ENCODE measurements around the gene AICDA. TPM values are rescaled to one million over a fixed set of nuclear protein-coding genes. Genes with fewer than 3 reads are reported as not detected.

The AICDA gene
- total and polyA plus RNA-seq, 4 donors = 0.28 TPM; not detected in 3

DNA sequence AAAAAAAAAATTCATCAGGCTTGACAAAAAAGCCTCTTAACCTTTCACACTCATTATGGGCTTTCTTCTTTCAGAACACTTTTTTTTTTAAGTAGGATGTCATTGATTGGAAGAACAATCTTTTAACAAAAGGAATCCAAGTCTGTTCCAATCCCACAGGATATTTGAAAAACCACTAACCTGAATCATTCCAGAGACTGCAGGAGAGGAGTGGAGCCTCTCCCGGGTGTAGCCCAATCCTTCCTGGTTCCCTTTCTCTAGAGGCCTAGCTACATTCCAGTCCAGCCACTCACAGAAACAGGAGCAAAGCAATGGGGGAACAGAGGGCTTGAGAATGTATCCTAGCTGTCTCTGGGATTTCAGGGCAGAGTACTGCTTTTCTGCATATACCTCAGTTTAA is 45.7 kb upstream of the AICDA start:
- Histone ChIP-seq H3K27me3 (ENCODE audit: control insufficient read depth in 4 of 4, insufficient read depth in 4 of 4, low read length in 3 of 4) (no peaks in the 10 kb centered on the region), H3K4me3 (ENCODE audit: low read depth in 1 of 3, low read length in 3 of 3) (no peak overlapping the region), H3K9me3 (ENCODE audit: control insufficient read depth in 4 of 4, low read length in 3 of 4) (no peaks in the 10 kb centered on the region), H3K36me3 (ENCODE audit: control insufficient read depth in 4 of 4, insufficient read depth in 3 of 4, low read depth in 1 of 4, low read length in 3 of 4) (no peaks in the 10 kb centered on the region), H3K4me1 (ENCODE audit: control insufficient read depth in 4 of 4, insufficient read depth in 4 of 4, low read length in 3 of 4) (no peaks in the 10 kb centered on the region), H3K27ac (ENCODE audit: low read depth in 1 of 2, low read length in 2 of 2) (no peak overlapping the region), H3K9ac (ENCODE audit: low read depth in 1 of 2, low read length in 2 of 2) (no peak overlapping the region)
- TF ChIP-seq NR2F2 (IDR thresholded peaks at IDR 0.05) (no peak), HNF4A (conservative IDR thresholded peaks at IDR 0.05) (no peak), TAF1 (conservative IDR thresholded peaks at IDR 0.05) (no peak), HNF4G (IDR thresholded peaks at IDR 0.05) (no peak), YY1 (IDR thresholded peaks at IDR 0.05) (no peak), RXRA (IDR thresholded peaks at IDR 0.05) (no peak), GABPA (IDR thresholded peaks at IDR 0.05 in 1 of 2, conservative IDR thresholded peaks at IDR 0.05 in 1 of 2) (no peak), SP1 (IDR thresholded peaks at IDR 0.05) (no peak), FOXA2 (IDR thresholded peaks at IDR 0.05) (no peak), RAD21 (IDR thresholded peaks at IDR 0.05) (no peak), JUND (IDR thresholded peaks at IDR 0.05) (no peak), FOXA1 (IDR thresholded peaks at IDR 0.05) (no peak), EGR1 (IDR thresholded peaks at IDR 0.05; ENCODE audit: low read depth in 2 of 2) (no peak)
- TF ChIP-seq, protein P1, sequence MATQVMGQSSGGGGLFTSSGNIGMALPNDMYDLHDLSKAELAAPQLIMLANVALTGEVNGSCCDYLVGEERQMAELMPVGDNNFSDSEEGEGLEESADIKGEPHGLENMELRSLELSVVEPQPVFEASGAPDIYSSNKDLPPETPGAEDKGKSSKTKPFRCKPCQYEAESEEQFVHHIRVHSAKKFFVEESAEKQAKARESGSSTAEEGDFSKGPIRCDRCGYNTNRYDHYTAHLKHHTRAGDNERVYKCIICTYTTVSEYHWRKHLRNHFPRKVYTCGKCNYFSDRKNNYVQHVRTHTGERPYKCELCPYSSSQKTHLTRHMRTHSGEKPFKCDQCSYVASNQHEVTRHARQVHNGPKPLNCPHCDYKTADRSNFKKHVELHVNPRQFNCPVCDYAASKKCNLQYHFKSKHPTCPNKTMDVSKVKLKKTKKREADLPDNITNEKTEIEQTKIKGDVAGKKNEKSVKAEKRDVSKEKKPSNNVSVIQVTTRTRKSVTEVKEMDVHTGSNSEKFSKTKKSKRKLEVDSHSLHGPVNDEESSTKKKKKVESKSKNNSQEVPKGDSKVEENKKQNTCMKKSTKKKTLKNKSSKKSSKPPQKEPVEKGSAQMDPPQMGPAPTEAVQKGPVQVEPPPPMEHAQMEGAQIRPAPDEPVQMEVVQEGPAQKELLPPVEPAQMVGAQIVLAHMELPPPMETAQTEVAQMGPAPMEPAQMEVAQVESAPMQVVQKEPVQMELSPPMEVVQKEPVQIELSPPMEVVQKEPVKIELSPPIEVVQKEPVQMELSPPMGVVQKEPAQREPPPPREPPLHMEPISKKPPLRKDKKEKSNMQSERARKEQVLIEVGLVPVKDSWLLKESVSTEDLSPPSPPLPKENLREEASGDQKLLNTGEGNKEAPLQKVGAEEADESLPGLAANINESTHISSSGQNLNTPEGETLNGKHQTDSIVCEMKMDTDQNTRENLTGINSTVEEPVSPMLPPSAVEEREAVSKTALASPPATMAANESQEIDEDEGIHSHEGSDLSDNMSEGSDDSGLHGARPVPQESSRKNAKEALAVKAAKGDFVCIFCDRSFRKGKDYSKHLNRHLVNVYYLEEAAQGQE (IDR thresholded peaks at IDR 0.05) = no peak
- TF ChIP-seq, protein P2, sequence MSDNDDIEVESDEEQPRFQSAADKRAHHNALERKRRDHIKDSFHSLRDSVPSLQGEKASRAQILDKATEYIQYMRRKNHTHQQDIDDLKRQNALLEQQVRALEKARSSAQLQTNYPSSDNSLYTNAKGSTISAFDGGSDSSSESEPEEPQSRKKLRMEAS (IDR thresholded peaks at IDR 0.05) = no peak
- TF ChIP-seq, protein P3, sequence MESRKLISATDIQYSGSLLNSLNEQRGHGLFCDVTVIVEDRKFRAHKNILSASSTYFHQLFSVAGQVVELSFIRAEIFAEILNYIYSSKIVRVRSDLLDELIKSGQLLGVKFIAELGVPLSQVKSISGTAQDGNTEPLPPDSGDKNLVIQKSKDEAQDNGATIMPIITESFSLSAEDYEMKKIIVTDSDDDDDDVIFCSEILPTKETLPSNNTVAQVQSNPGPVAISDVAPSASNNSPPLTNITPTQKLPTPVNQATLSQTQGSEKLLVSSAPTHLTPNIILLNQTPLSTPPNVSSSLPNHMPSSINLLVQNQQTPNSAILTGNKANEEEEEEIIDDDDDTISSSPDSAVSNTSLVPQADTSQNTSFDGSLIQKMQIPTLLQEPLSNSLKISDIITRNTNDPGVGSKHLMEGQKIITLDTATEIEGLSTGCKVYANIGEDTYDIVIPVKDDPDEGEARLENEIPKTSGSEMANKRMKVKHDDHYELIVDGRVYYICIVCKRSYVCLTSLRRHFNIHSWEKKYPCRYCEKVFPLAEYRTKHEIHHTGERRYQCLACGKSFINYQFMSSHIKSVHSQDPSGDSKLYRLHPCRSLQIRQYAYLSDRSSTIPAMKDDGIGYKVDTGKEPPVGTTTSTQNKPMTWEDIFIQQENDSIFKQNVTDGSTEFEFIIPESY (IDR thresholded peaks at IDR 0.05) = no peak
- TF ChIP-seq, protein P4, sequence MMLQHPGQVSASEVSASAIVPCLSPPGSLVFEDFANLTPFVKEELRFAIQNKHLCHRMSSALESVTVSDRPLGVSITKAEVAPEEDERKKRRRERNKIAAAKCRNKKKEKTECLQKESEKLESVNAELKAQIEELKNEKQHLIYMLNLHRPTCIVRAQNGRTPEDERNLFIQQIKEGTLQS (IDR thresholded peaks at IDR 0.05) = no peak
- TF ChIP-seq, protein P5, sequence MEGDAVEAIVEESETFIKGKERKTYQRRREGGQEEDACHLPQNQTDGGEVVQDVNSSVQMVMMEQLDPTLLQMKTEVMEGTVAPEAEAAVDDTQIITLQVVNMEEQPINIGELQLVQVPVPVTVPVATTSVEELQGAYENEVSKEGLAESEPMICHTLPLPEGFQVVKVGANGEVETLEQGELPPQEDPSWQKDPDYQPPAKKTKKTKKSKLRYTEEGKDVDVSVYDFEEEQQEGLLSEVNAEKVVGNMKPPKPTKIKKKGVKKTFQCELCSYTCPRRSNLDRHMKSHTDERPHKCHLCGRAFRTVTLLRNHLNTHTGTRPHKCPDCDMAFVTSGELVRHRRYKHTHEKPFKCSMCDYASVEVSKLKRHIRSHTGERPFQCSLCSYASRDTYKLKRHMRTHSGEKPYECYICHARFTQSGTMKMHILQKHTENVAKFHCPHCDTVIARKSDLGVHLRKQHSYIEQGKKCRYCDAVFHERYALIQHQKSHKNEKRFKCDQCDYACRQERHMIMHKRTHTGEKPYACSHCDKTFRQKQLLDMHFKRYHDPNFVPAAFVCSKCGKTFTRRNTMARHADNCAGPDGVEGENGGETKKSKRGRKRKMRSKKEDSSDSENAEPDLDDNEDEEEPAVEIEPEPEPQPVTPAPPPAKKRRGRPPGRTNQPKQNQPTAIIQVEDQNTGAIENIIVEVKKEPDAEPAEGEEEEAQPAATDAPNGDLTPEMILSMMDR (IDR thresholded peaks at IDR 0.05; ENCODE audit: low read depth, low read length, missing input control) = no peak
- DNase-seq (ENCODE audit: low spot score) = no peak
- WGBS = 59% methylated on average over 1 of the region's 1 CpG
